ENCODE results near the gene ROMO1. TPM values are rescaled to one million over a fixed set of nuclear protein-coding genes. Genes with fewer than 3 reads are reported as not detected.
"Not testable (repeated sequence)": the region's sequence is repeated elsewhere in the genome, so short reads cannot be mapped to it uniquely, and the experiment has no call there.

The ROMO1 gene
- total RNA-seq, 1 donor from 2014 or later = 80.3 TPM

GRCh38 chr20:35695245-35695749 lies 3.9 kb upstream of the ROMO1 start:
- Mint-ChIP-seq H3K27ac (no peak overlapping the region), H3K27me3 (ENCODE audit: insufficient read depth) (no peaks in the 10 kb centered on the region), H3K4me3 (no peak overlapping the region), H3K36me3 (ENCODE audit: low read depth) (peaks cover 28% of the 10 kb centered on the region), H3K4me1 (ENCODE audit: low read depth) (peaks cover 24% of the 10 kb centered on the region), H3K9me3 (no peaks in the 10 kb centered on the region)
- intact Hi-C loops (cut with micrococcal nuclease) = loop anchor here (5.0 kb wide), 1 partner anchor 187 kb away; no protein-coding TSS in a partner anchor
- no peak for DNase-seq (ENCODE audit: low spot score)

- no peaks in the 10 kb centered on the region for H3K9me3 Mint-ChIP-seq
- intact Hi-C loops (cut with micrococcal nuclease) = loop anchor here (5.0 kb wide), 1 partner anchor 186 kb away; no protein-coding TSS in a partner anchor
- H3K4me1 Mint-ChIP-seq (ENCODE audit: low read depth) = peaks cover 30% of the 10 kb centered on the region
- H3K27ac Mint-ChIP-seq = no peak overlapping the region
- peaks cover 26% of the 10 kb centered on the region for H3K36me3 Mint-ChIP-seq (ENCODE audit: low read depth)
- no peaks in the 10 kb centered on the region for H3K27me3 Mint-ChIP-seq (ENCODE audit: insufficient read depth)
- peak overlapping the region; percentile 4 for H3K4me3 Mint-ChIP-seq
- no peak for DNase-seq (ENCODE audit: low spot score)
Observed at GRCh38 chr20:35695978-35696377, 3.2 kb upstream of the ROMO1 start.

GRCh38 chr20:35697696-35698297 lies 1.4 kb upstream of the ROMO1 start:
- Mint-ChIP-seq H3K27ac (peak overlapping the region; percentile 46), H3K36me3 (ENCODE audit: low read depth) (peaks cover 34% of the 10 kb centered on the region)
- intact Hi-C loops (cut with micrococcal nuclease) = loop anchor here (1.0 to 5.0 kb wide), 6 partner anchors 15 to 235 kb away; partner anchors contain the start of genes PHF20 and RBM39

GRCh38 chr20:35698298-35699126 lies 693 bp upstream of the ROMO1 start:
- peaks cover 34% of the 10 kb centered on the region for H3K36me3 Mint-ChIP-seq (ENCODE audit: low read depth)
- no peaks in the 10 kb centered on the region for H3K27me3 Mint-ChIP-seq (ENCODE audit: insufficient read depth)
- H3K27ac Mint-ChIP-seq = peak overlapping the region; percentile 86
- peak overlapping the region; percentile 92 for H3K4me3 Mint-ChIP-seq
- peaks cover 33% of the 10 kb centered on the region for H3K4me1 Mint-ChIP-seq (ENCODE audit: low read depth)
- intact Hi-C loops (cut with micrococcal nuclease) = loop anchor here (1.0 to 5.0 kb wide), 10 partner anchors 14 to 256 kb away; partner anchors contain the start of genes CPNE1, ERGIC3, PHF20 and RBM12
- H3K9me3 Mint-ChIP-seq = no peaks in the 10 kb centered on the region
- DNase-seq (ENCODE audit: low spot score) = no peak

More at GRCh38 chr20:35697696-35698297, 1.4 kb upstream of the ROMO1 start:
- peak overlapping the region; percentile 92 for H3K4me3 Mint-ChIP-seq
- no peak for DNase-seq (ENCODE audit: low spot score)
- H3K27me3 Mint-ChIP-seq (ENCODE audit: insufficient read depth) = no peaks in the 10 kb centered on the region
- peaks cover 32% of the 10 kb centered on the region for H3K4me1 Mint-ChIP-seq (ENCODE audit: low read depth)
- no peaks in the 10 kb centered on the region for H3K9me3 Mint-ChIP-seq

- intact Hi-C loops (cut with micrococcal nuclease) = loop anchor here (1.0 to 5.0 kb wide), 9 partner anchors 13 to 254 kb away; partner anchors contain the start of genes CPNE1, ERGIC3, PHF20 and RBM12
- no peaks in the 10 kb centered on the region for H3K27me3 Mint-ChIP-seq (ENCODE audit: insufficient read depth)
- peaks cover 49% of the 10 kb centered on the region for H3K36me3 Mint-ChIP-seq (ENCODE audit: low read depth)
- peak overlapping the region; percentile 94 for H3K27ac Mint-ChIP-seq
- peaks cover 38% of the 10 kb centered on the region for H3K4me1 Mint-ChIP-seq (ENCODE audit: low read depth)
- no peaks in the 10 kb centered on the region for H3K9me3 Mint-ChIP-seq
- DNase-seq (ENCODE audit: low spot score) = no peak
- H3K4me3 Mint-ChIP-seq = peak overlapping the region; percentile 92
Observed at GRCh38 chr20:35699957-35700624, 886 bp downstream of the ROMO1 start.

GRCh38 chr20:35700625-35701148 lies 1.5 kb downstream of the ROMO1 start:
- peak overlapping the region; percentile 94 for H3K27ac Mint-ChIP-seq
- H3K36me3 Mint-ChIP-seq (ENCODE audit: low read depth) = peaks cover 49% of the 10 kb centered on the region
- peak overlapping the region; percentile 92 for H3K4me3 Mint-ChIP-seq
- intact Hi-C loops (cut with micrococcal nuclease) = no loop called here
- no peaks in the 10 kb centered on the region for H3K9me3 Mint-ChIP-seq
- H3K27me3 Mint-ChIP-seq (ENCODE audit: insufficient read depth) = no peaks in the 10 kb centered on the region
- DNase-seq (ENCODE audit: low spot score) = no peak
- H3K4me1 Mint-ChIP-seq (ENCODE audit: low read depth) = peaks cover 38% of the 10 kb centered on the region

- H3K9me3 Mint-ChIP-seq = no peaks in the 10 kb centered on the region
- H3K4me3 Mint-ChIP-seq = no peak overlapping the region
- peaks cover 59% of the 10 kb centered on the region for H3K36me3 Mint-ChIP-seq (ENCODE audit: low read depth)
- DNase-seq (ENCODE audit: low spot score) = no peak
- peaks cover 36% of the 10 kb centered on the region for H3K4me1 Mint-ChIP-seq (ENCODE audit: low read depth)
- intact Hi-C loops (cut with micrococcal nuclease) = no loop called here
- H3K27ac Mint-ChIP-seq = peak overlapping the region; percentile 58
- H3K27me3 Mint-ChIP-seq (ENCODE audit: insufficient read depth) = no peaks in the 10 kb centered on the region
Observed at GRCh38 chr20:35702051-35702823, 3.0 kb downstream of the ROMO1 start.

GRCh38 chr20:35702824-35703695 lies 3.9 kb downstream of the ROMO1 start:
- intact Hi-C loops (cut with micrococcal nuclease) = no loop called here
- no peak for DNase-seq (ENCODE audit: low spot score)
- peaks cover 28% of the 10 kb centered on the region for H3K4me1 Mint-ChIP-seq (ENCODE audit: low read depth)
- no peaks in the 10 kb centered on the region for H3K27me3 Mint-ChIP-seq (ENCODE audit: insufficient read depth)
- peak overlapping the region; percentile 58 for H3K27ac Mint-ChIP-seq
- H3K4me3 Mint-ChIP-seq = no peak overlapping the region
- H3K36me3 Mint-ChIP-seq (ENCODE audit: low read depth) = peaks cover 51% of the 10 kb centered on the region
- no peaks in the 10 kb centered on the region for H3K9me3 Mint-ChIP-seq

GRCh38 chr20:35704514-35705261 lies 5.5 kb downstream of the ROMO1 start:
- H3K9me3 Mint-ChIP-seq = no peaks in the 10 kb centered on the region
- H3K27ac Mint-ChIP-seq = peak overlapping the region; percentile 23
- no peak overlapping the region for H3K4me3 Mint-ChIP-seq
- peaks cover 20% of the 10 kb centered on the region for H3K4me1 Mint-ChIP-seq (ENCODE audit: low read depth)
- intact Hi-C loops (cut with micrococcal nuclease) = no loop called here
- H3K36me3 Mint-ChIP-seq (ENCODE audit: low read depth) = peaks cover 51% of the 10 kb centered on the region
- no peaks in the 10 kb centered on the region for H3K27me3 Mint-ChIP-seq (ENCODE audit: insufficient read depth)
- DNase-seq (ENCODE audit: low spot score) = no peak

- not testable (repeated sequence) for H3K27me3 Mint-ChIP-seq (ENCODE audit: insufficient read depth)
Observed at GRCh38 chr20:35705894-35706293, 6.7 kb downstream of the ROMO1 start.

More at GRCh38 chr20:35705894-35706293, 6.7 kb downstream of the ROMO1 start:
- H3K9me3 Mint-ChIP-seq; DNase-seq (ENCODE audit: low spot score); H3K4me3 Mint-ChIP-seq; H3K27ac Mint-ChIP-seq; intact Hi-C loops (cut with micrococcal nuclease): not testable (repeated sequence)
- Mint-ChIP-seq H3K4me1 (ENCODE audit: low read depth) (peaks cover 12% of the 10 kb centered on the region), H3K36me3 (ENCODE audit: low read depth) (peaks cover 55% of the 10 kb centered on the region)

Data from activated T-helper 1 cell treated with anti-CD3 and anti-CD28 coated beads, Interleukin-12 subunit alpha, Interleukin-12 subunit beta, Interleukin-2, Interleukin-4 antibody, amounts not matched to agents 30 ng/mL and 10 ng/mL and 1 ng/mL, durations not matched to agents 14 hours and 24 hours and 36 hours (primary cell).